KMS-11 (cell line): ENCODE measurements around the gene DNM3.

Experiments
- H2AFZ ChIP-seq: fragments of 200-600 bp; sonication (generic); 2 replicates; pipeline ENCODE4 v1.6.1; 2016; ENCODE audit warnings: antibody characterized with exemption, mixed run types, low read depth
- H3K27ac ChIP-seq: fragments of 200-600 bp; sonication (generic); 2 replicates; pipeline ENCODE4 v1.6.1; 2016; ENCODE audit warnings: mild to moderate bottlenecking, mixed run types
- H3K27me3 ChIP-seq: fragments of 200-600 bp; sonication (generic); 2 replicates; pipeline ENCODE4 v1.6.1; 2017; ENCODE audit warnings: mild to moderate bottlenecking, low read depth, mixed run types, moderate library complexity; ENCODE audit not compliant: insufficient read depth
- H3K36me3 ChIP-seq: fragments of 200-600 bp; sonication (generic); 2 replicates; pipeline ENCODE4 v1.6.1; 2017; ENCODE audit warnings: mild to moderate bottlenecking, mixed run types; ENCODE audit not compliant: insufficient read depth
- H3K4me1 ChIP-seq: fragments of 200-600 bp; sonication (generic); 2 replicates; pipeline ENCODE4 v1.6.1; 2016; ENCODE audit warnings: mild to moderate bottlenecking, low read depth, mixed run types; ENCODE audit not compliant: poor library complexity, severe bottlenecking
- H3K4me2 ChIP-seq: fragments of 200-600 bp; sonication (generic); 2 replicates; pipeline ENCODE4 v1.7.0; 2016; ENCODE audit warnings: mild to moderate bottlenecking, mixed run types
- H3K4me3 ChIP-seq: fragments of 200-600 bp; sonication (generic); IDR thresholded peaks from 2 replicates; pipeline ENCODE4 v1.6.1; 2017; ENCODE audit warnings: low read depth, low read length, mixed read lengths; ENCODE audit not compliant: insufficient read depth
- H3K79me2 ChIP-seq: fragments of 200-600 bp; sonication (generic); 2 replicates; pipeline ENCODE4 v1.6.1; 2016; ENCODE audit warnings: low read depth, mixed run types; ENCODE audit not compliant: insufficient read depth
- H3K9ac ChIP-seq: fragments of 200-600 bp; sonication (generic); 2 replicates; pipeline ENCODE4 v1.6.1; 2016; ENCODE audit warnings: mild to moderate bottlenecking, mixed run types
- H4K20me1 ChIP-seq: fragments of 200-600 bp; sonication (generic); 2 replicates; pipeline ENCODE4 v1.6.1; 2016; ENCODE audit warnings: mild to moderate bottlenecking, mixed run types; ENCODE audit not compliant: insufficient read depth
- TF ChIP-seq, protein P1 (sequence below): fragments of 200-600 bp; sonication (generic); conservative IDR thresholded peaks from 2 replicates; pipeline ENCODE4 v1.6.1; 2017; ENCODE audit warnings: low read depth, mild to moderate bottlenecking, antibody characterized with exemption, low read length, moderate library complexity, mixed read lengths

The DNM3 gene

DNA sequence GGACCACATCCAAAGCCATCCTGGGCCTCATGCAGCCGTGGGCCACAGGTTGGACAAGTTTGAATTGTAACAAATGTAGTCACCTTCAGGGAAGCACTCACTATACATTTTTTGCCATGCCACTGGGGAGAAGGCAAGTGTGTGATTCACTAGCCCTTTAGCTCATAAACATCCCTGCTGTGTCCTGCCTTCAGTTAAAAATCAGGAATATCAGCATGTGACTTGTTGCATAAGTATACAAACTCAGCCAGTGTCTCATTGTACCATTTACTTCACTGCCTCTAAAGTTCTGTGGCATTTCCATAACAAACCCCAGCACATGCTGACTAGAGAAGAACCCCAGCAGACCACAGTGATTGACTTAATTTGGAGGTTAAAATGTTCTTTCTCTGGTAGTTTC is 437.2 kb downstream of the DNM3 start:
- no peaks in the 10 kb centered on the region for H3K36me3 ChIP-seq
- no peaks in the 10 kb centered on the region for H4K20me1 ChIP-seq
- no peak overlapping the region for H3K9ac ChIP-seq
- no peaks in the 10 kb centered on the region for H3K4me1 ChIP-seq
- no peaks in the 10 kb centered on the region for H3K27me3 ChIP-seq
- no peaks in the 10 kb centered on the region for H3K79me2 ChIP-seq
- H3K4me3 ChIP-seq = no peak overlapping the region
- no peak overlapping the region for H2AFZ ChIP-seq
- TF ChIP-seq, protein P1, sequence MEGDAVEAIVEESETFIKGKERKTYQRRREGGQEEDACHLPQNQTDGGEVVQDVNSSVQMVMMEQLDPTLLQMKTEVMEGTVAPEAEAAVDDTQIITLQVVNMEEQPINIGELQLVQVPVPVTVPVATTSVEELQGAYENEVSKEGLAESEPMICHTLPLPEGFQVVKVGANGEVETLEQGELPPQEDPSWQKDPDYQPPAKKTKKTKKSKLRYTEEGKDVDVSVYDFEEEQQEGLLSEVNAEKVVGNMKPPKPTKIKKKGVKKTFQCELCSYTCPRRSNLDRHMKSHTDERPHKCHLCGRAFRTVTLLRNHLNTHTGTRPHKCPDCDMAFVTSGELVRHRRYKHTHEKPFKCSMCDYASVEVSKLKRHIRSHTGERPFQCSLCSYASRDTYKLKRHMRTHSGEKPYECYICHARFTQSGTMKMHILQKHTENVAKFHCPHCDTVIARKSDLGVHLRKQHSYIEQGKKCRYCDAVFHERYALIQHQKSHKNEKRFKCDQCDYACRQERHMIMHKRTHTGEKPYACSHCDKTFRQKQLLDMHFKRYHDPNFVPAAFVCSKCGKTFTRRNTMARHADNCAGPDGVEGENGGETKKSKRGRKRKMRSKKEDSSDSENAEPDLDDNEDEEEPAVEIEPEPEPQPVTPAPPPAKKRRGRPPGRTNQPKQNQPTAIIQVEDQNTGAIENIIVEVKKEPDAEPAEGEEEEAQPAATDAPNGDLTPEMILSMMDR = no peak
- no peak overlapping the region for H3K27ac ChIP-seq
- H3K4me2 ChIP-seq = no peak overlapping the region

DNA sequence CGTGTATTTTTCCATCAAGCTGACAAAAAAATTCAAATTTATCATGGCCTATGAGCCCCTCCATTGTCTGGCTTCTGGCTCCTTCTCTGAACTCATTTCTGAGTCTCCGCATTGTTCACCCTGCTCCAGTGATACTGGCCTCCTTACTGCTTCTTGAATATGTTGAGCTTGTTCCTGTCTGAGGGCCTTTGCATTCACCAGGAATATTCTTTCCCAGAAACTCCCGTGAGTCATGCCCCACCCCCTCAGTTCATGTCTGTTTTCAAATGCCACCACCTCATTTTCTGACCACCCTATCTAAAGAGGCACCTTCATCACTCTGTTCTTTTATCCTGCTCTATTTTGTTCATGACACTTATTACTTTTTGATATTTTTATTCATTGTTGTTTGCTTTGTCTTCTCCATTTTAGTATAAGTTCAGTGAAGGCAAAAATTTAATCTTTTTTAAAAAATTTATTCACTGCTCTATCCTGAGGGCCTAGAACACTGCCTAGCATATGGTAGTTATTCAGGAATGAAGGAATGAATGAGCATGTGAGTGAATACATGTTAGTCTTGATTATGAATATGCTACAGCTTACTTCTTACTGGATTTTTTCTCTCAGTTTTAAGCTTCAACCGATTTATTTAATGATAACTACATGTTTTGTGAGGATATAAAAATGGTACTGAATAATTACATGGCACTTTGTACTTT is 438.8 kb downstream of the DNM3 start:
- H3K4me2 ChIP-seq = no peak overlapping the region
- H2AFZ ChIP-seq = no peak overlapping the region
- no peaks in the 10 kb centered on the region for H3K79me2 ChIP-seq
- no peaks in the 10 kb centered on the region for H3K27me3 ChIP-seq
- H3K27ac ChIP-seq = no peak overlapping the region
- no peak overlapping the region for H3K4me3 ChIP-seq
- TF ChIP-seq, protein P1 = no peak
- no peaks in the 10 kb centered on the region for H4K20me1 ChIP-seq
- H3K36me3 ChIP-seq = no peaks in the 10 kb centered on the region
- H3K9ac ChIP-seq = no peak overlapping the region
- H3K4me1 ChIP-seq = no peaks in the 10 kb centered on the region

DNA sequence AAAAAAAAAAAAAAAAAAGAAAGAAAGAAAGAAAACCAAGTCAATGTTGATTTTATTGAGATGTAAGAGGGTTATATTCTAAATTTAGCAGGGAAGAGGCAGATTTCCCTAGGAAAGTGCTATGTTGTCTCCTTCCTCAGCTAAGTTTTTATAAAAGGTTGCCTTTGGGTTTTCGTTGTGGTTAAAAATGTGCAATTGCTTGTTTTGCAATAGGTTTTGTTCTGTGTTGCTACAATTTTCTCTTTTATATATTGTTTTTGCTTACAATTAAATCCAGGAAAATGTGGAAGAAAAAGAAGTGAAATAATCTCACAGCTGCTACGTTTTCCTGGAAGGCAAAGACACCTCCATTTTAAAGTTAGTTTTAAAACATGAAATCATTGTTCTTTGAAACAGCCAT is 442.5 kb downstream of the DNM3 start:
- H3K4me1 ChIP-seq = no peaks in the 10 kb centered on the region
- H3K4me2 ChIP-seq = no peak overlapping the region
- H4K20me1 ChIP-seq = no peaks in the 10 kb centered on the region
- H3K36me3 ChIP-seq = no peaks in the 10 kb centered on the region
- no peak overlapping the region for H2AFZ ChIP-seq
- no peaks in the 10 kb centered on the region for H3K27me3 ChIP-seq
- H3K27ac ChIP-seq = no peak overlapping the region
- H3K9ac ChIP-seq = no peak overlapping the region
- H3K79me2 ChIP-seq = no peaks in the 10 kb centered on the region
- no peak overlapping the region for H3K4me3 ChIP-seq
- TF ChIP-seq, protein P1 = no peak

DNA sequence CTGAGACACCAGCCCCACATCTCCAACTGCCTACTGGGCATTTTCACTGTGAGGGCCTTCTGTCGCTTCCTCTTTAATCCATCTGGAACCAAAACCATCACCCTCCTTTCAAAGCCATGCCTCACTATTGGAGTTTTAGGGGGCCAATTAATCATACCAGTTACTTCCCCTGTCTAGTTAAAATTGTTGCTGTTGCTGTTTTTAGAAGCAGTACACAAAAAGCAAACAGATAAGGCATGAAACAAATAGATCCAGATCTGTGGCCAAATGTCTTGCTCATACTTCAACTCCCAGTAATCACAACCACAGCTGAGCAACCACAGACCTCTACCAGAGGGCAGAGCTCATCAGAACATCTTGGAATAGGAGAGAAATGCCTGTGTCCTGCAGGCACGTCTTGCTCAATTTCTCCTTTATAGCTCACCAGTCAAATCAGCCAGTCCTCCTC is 445.4 kb downstream of the DNM3 start:
- H3K27me3 ChIP-seq = no peaks in the 10 kb centered on the region
- no peaks in the 10 kb centered on the region for H3K36me3 ChIP-seq
- no peak overlapping the region for H2AFZ ChIP-seq
- no peaks in the 10 kb centered on the region for H3K79me2 ChIP-seq
- no peak overlapping the region for H3K27ac ChIP-seq
- no peaks in the 10 kb centered on the region for H4K20me1 ChIP-seq
- H3K4me3 ChIP-seq = no peak overlapping the region
- TF ChIP-seq, protein P1 = no peak
- H3K9ac ChIP-seq = no peak overlapping the region
- no peak overlapping the region for H3K4me2 ChIP-seq
- H3K4me1 ChIP-seq = no peaks in the 10 kb centered on the region
